HPDE6-E6E7 (cell line): ENCODE measurements around the gene SYNPO2.
A peak's percentile ranks its signal among the peaks of the same experiment; 100 is the strongest.
"Not testable (repeated sequence)": the region's sequence is repeated elsewhere in the genome, so short reads cannot be mapped to it uniquely, and the experiment has no call there.

Experiments used
- DNase-seq: peaks from one replicate; pipeline ENCODE4 v3.0.0; 2011; ENCODE audit warnings: missing footprints; ENCODE audit errors: extremely low spot score

The SYNPO2 gene

GRCh38 chr4:119031218-119031617 lies 142.6 kb downstream of the SYNPO2 start:
- DNase-seq, result no peak

DNA sequence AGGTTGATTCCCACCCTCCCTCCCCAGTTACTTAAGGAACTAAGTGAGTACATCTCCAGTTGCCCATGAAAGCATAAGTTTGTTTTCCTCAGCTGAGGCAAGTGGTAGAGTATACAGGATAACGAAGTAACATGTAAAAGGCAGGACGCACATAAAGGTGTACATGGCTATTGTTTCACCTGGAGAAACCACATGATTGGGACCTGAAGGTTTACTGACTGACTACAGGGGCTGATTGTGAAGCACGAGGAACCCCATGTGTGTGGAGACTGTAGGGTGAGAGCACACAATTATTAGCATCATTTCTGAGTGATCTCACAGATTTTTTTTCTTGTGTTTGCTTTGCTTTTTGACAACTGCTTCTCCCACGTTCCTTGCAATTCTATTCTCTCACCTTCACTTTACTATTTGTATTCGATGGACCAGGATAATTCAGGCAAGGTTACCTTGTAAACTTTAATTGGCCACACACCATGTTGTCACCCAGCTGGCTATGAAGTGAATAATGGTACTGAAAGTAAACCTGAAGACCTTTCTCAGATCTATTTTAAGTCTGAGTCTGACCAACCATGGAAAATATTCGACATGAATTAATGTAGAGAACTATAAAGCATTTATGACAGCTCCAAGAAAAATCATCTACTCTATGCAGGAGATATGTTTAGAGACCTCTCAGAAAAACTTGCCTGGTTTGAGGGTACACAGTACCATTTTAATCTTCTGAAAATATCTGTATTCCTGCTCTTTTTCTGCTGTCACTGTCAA lies 144.4 kb downstream of the SYNPO2 start:
- no peak for DNase-seq

DNA sequence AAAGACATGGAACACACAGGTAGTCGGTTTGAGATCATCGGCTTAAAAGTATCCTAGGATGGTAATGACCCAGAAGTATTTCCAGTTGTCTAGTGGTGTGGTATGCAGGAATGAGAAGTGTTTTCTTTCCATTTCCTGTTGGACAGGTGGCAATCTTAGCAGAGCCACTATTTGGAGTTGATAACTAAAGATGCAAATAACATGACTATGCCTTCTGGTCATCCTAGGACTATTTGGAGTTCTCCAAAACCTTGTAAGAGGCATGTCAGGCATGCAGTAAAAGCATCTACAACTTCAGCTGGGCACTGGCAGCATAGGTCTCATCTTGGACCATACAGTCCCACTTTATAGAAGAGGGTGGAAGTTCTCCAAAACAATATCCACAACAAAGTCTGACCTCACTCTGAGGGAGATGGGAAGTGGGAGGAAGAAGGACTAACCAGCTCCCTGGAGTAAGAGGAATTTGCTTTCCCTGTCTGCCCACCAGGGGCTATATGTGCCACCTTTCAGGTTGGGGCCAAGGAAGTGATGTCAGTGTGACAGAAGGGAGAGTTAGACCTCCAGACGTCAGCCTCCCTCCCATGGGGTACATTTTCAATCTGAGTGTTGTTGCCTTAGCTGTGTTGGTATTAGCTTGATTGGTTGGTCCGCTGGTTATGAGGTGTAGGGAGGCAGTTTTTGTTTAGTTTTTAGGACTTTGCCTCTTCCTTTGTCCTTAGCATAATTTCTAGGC lies 145.8 kb downstream of the SYNPO2 start:
- no peak for DNase-seq

- DNase-seq, result no peak
Observed at GRCh38 chr4:119035951-119036737, 147.5 kb downstream of the SYNPO2 start.

DNA sequence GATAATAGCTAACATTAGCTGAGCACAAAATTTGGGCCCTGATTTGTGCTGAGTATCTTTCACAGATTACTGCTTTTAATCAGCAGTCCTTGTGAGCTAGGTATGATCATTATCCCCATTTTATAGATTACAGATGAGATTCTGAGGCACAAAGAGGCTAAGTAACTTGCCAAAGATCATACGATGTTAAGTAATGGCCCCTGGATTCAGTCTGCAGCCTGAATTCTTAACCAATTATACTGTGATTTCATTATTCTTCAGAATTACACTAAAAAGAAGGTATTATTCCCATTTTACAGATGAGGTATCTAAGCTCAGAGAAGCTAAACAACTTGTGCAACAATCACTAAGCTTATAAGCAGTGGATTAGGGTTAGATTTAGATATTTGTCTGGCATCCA lies 149.1 kb downstream of the SYNPO2 start:
- no peak for DNase-seq

GRCh38 chr4:119038116-119038841 lies 149.6 kb downstream of the SYNPO2 start:
- no peak for DNase-seq

DNA sequence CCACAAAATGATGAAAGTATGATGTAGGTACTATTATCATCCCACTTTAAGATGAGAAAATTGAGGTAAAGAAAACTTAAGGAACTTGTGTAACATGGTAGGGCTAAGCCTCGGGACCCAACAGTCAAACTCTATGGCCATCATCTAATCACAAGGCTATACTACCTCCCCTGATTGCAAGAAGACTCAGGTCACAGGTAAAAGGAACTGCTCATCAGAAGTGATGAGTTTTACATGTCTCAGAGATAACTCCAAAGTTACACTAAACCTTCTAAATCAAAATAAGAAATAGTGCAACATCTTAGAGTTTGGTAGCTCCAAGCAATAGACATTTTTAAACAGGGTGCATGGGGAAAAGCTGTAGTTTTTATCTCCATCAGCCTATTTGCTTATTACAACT lies 150.5 kb downstream of the SYNPO2 start:
- DNase-seq, result no peak

- DNase-seq, result no peak
Observed at GRCh38 chr4:119039779-119040178, 151.1 kb downstream of the SYNPO2 start.

DNA sequence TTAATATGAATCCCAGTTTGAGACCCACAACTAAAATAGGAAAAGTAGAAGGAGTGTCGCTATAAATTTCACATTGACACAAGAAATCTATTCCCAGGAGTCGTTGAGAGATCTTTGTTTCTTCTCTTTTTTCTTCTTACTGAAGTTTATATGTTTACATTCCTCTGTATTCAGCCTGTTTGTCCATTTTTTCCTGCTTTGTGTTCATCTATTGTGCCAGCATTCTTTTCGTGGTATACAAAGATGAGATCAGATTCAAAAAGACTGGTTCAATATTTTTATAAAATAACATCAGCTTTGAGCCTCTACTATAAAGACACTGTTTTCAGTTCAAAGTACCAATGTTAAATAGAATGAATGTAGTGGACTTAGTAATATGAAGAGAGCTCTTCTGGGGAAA lies 151.6 kb downstream of the SYNPO2 start:
- DNase-seq, result no peak

- DNase-seq, result no peak
Observed at GRCh38 chr4:119040694-119041185, 152.1 kb downstream of the SYNPO2 start.

DNA sequence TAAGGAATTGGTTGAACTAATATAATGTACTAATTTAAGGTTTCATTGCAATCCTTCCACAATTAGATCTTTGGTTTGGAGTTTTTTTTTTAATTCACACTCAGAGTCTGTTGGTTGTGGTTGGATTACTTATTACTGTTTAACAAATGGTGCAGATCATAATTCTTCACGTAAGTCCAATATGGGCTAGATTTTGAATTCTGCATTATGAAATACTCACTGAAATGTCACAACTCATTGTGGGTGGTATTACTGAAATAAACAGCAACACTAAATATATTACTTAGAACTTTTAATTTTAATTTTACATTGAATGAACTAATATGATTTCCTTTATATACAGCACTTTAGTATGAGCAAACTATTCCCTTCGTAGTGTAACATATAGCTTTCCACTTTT lies 152.7 kb downstream of the SYNPO2 start:
- DNase-seq, result no peak

GRCh38 chr4:119041951-119042560 lies 153.4 kb downstream of the SYNPO2 start:
- peak; percentile 66 for DNase-seq

- no peak for DNase-seq
Observed at GRCh38 chr4:119046263-119046662, 157.6 kb downstream of the SYNPO2 start.

- DNase-seq, result not testable (repeated sequence)
Observed at GRCh38 chr4:119047059-119047458, 158.4 kb downstream of the SYNPO2 start.

DNA sequence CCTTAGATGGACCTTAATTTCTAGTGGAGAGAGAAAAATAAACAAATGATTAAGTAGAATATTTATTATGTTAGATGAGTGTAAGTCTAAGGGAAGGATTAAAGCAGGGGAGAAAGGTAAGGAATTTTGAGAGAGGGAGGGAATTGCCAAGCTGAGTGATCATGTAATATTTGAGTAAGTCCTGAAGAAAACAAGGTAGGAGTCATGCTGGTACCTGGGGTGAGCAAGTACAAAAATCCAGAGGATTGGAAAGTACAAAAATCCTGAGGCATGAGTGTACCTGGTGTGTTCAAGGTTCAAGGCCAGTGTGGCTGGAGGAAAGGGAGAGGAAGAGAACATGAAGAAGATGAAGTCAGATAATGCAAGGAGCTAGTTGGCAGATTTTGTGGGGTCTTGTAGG lies 159.8 kb downstream of the SYNPO2 start:
- no peak for DNase-seq

DNA sequence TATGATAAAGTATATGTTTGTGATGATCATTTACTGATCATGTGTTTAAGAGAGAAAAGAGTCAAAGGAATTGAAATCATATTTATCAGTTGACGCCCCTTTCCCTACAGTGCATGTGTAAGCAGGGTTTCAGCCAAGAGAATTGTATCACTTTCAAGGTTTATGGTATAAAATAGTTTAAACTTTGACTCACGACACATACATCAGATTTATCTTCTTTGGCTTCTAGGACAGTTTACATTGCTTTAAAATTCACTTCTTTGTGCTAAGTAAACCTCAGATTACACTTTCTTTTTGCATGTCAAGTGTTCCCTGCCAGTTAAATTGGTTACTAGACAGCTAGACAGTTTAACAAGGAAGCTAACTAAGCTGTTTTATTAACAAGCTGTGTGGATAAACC lies 160.7 kb downstream of the SYNPO2 start:
- no peak for DNase-seq

GRCh38 chr4:119050527-119051090 lies 162.0 kb downstream of the SYNPO2 start:
- DNase-seq, result no peak

- no peak for DNase-seq
Observed at GRCh38 chr4:119053245-119053644, 164.6 kb downstream of the SYNPO2 start.

DNA sequence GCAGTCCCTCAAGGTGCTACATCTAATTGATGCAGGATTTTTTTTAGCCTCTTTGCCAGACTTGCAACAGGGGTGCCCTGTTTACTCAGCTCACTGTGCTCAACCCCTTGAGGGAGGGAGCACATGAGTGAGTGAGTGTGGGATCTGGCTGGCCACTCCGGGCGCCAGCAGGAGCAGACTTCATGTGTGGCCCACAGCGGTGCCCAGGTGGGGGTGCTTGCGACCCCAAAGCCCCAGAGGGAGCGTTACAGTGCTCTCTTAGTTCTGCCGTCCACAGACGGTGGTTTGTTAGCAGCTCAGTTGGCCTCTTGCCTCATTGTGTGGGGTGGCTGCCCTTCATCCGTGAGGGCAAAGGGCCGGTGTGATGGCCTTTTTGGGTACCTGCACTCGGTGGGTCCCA lies 165.3 kb downstream of the SYNPO2 start:
- DNase-seq, result no peak

DNA sequence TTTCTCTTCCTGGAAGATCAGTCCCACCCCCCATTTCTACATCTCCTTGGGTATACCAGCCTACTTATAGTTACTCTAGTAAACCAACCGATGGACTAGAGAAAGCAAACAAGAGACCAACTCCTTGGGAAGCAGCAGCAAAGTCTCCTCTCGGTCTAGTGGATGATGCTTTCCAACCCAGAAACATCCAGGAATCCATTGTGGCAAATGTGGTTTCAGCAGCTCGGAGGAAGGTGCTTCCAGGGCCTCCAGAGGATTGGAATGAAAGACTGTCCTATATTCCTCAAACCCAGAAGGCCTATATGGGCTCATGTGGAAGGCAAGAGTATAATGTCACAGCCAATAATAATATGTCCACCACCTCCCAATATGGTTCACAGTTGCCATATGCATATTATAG lies 168.8 kb downstream of the SYNPO2 start:
- DNase-seq, result no peak

- DNase-seq, result no peak
Observed at GRCh38 chr4:119059221-119059620, 170.6 kb downstream of the SYNPO2 start.
